ENCODE measurements around the gene PTPN7. TPM values are rescaled to one million over a fixed set of nuclear protein-coding genes. Genes with fewer than 3 reads are reported as not detected.

The PTPN7 gene
- total and polyA plus RNA-seq, 4 donors: 0.75 to 7.0 (median 1.7) TPM

DNA sequence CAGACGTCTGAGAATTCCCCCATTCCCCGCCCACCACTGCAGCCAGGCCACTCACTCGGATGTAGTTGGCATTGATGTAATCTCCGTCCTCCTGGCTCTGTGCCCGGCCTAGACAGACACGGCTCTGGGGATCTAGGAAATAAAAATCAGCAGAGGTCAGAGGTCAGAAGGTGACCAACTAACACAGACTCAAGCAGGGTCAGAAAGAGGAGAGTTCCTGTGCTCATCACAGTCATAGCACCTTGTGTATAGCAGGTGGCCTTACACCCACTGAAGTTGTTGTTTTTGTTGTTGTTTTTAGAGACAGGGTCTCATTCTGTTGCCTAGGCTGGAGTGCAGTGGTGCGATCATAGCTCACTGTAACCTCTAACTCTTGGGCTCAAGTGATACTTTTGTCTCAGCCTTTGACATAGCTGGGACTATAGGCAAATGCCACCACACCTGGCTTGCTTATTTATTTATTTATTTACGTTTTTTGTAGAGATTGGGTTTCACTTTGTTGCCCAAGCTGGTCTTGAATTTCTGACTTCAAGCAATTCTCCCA, 4.9 kb downstream of the PTPN7 start:
- Histone ChIP-seq H3K9ac (ENCODE audit: low read depth in 1 of 2, low read length in 2 of 2) (no peak overlapping the region), H3K4me1 (ENCODE audit: control insufficient read depth in 4 of 4, insufficient read depth in 4 of 4, low read length in 3 of 4) (peaks cover 0 to 7% (median under 1%) of the 10 kb centered on the region in 4 donors), H3K4me3 (ENCODE audit: low read depth in 1 of 3, low read length in 3 of 3) (no peak overlapping the region), H3K27ac (ENCODE audit: low read depth in 1 of 2, low read length in 2 of 2) (no peak overlapping the region), H3K27me3 (ENCODE audit: control insufficient read depth in 4 of 4, insufficient read depth in 4 of 4, low read length in 3 of 4) (no peaks in the 10 kb centered on the region), H3K36me3 (ENCODE audit: control insufficient read depth in 4 of 4, insufficient read depth in 3 of 4, low read depth in 1 of 4, low read length in 3 of 4) (no peaks in the 10 kb centered on the region), H3K9me3 (ENCODE audit: control insufficient read depth in 4 of 4, low read length in 3 of 4) (no peaks in the 10 kb centered on the region)
- TF ChIP-seq HNF4A (conservative IDR thresholded peaks at IDR 0.05): peak in 1 of 2 donors; percentile 16
- TF ChIP-seq, protein P1, sequence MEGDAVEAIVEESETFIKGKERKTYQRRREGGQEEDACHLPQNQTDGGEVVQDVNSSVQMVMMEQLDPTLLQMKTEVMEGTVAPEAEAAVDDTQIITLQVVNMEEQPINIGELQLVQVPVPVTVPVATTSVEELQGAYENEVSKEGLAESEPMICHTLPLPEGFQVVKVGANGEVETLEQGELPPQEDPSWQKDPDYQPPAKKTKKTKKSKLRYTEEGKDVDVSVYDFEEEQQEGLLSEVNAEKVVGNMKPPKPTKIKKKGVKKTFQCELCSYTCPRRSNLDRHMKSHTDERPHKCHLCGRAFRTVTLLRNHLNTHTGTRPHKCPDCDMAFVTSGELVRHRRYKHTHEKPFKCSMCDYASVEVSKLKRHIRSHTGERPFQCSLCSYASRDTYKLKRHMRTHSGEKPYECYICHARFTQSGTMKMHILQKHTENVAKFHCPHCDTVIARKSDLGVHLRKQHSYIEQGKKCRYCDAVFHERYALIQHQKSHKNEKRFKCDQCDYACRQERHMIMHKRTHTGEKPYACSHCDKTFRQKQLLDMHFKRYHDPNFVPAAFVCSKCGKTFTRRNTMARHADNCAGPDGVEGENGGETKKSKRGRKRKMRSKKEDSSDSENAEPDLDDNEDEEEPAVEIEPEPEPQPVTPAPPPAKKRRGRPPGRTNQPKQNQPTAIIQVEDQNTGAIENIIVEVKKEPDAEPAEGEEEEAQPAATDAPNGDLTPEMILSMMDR (IDR thresholded peaks at IDR 0.05; ENCODE audit: low read depth, low read length, missing input control): no peak
- no peak for TF ChIP-seq HNF4G (IDR thresholded peaks at IDR 0.05)
- TF ChIP-seq, protein P2, sequence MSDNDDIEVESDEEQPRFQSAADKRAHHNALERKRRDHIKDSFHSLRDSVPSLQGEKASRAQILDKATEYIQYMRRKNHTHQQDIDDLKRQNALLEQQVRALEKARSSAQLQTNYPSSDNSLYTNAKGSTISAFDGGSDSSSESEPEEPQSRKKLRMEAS (IDR thresholded peaks at IDR 0.05): no peak
- no peak for TF ChIP-seq FOXA1 (IDR thresholded peaks at IDR 0.05)
- TF ChIP-seq GABPA (IDR thresholded peaks at IDR 0.05 in 1 of 2, conservative IDR thresholded peaks at IDR 0.05 in 1 of 2): no peak
- no peak for TF ChIP-seq YY1 (IDR thresholded peaks at IDR 0.05)
- TF ChIP-seq TAF1 (conservative IDR thresholded peaks at IDR 0.05): no peak
- TF ChIP-seq RAD21 (IDR thresholded peaks at IDR 0.05): no peak
- TF ChIP-seq NR2F2 (IDR thresholded peaks at IDR 0.05): peak; percentile 77
- TF ChIP-seq FOXA2 (IDR thresholded peaks at IDR 0.05): no peak
- TF ChIP-seq SP1 (IDR thresholded peaks at IDR 0.05): no peak
- peak in 1 of 2 donors; percentile 20 for TF ChIP-seq RXRA (IDR thresholded peaks at IDR 0.05)
- TF ChIP-seq EGR1 (IDR thresholded peaks at IDR 0.05; ENCODE audit: low read depth in 2 of 2): no peak
- no peak for DNase-seq (ENCODE audit: low spot score)
- 33% methylated on average over 8 of the region's 8 CpGs for WGBS

DNA sequence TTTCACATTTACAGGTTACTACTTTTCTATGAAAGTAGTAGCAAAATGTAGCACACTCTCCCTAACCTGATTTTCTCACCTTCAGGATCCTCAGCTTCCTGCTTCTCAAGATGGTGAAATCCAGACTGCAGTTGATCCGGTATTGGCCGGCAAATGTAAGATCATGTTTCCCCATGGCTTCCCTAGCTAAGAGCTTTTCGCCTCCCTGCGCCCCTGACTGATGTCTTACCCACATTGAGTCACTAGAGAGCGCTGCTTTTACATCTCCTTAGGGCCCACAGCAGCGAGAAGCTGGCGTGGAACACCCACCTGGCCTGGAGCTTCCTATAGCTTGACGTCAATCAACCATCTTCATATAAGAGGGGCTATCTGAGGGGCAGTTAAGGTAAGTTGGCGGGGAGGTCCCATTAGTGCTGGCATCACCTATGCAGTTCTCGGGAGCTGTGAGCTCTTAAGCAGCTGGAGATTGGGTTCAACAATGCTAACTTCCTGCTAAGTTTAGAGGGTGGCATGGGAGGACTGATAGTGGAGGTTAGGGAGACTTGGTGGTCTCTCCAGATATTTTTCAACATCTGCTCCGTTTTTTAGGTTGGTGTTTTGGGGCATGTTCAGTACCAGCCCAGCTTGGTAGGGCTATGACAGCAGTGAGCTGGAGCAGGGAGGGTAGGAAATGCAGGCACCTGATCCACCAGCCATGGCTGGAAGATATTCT, 5.5 kb downstream of the PTPN7 start:
- H3K9ac ChIP-seq (ENCODE audit: low read depth in 1 of 2, low read length in 2 of 2): no peak overlapping the region
- H3K27ac ChIP-seq (ENCODE audit: low read depth in 1 of 2, low read length in 2 of 2): no peak overlapping the region
- TF ChIP-seq, protein P2 (IDR thresholded peaks at IDR 0.05): no peak
- TF ChIP-seq NR2F2 (IDR thresholded peaks at IDR 0.05) (no peak), RAD21 (IDR thresholded peaks at IDR 0.05) (peak in 1 of 2 donors; percentile 57), HNF4A (conservative IDR thresholded peaks at IDR 0.05) (no peak)
- TF ChIP-seq, protein P1 (IDR thresholded peaks at IDR 0.05; ENCODE audit: low read depth, low read length, missing input control): peak; percentile 29
- H3K4me3 ChIP-seq (ENCODE audit: low read depth in 1 of 3, low read length in 3 of 3): no peak overlapping the region
- H3K27me3 ChIP-seq (ENCODE audit: control insufficient read depth in 4 of 4, insufficient read depth in 4 of 4, low read length in 3 of 4): no peaks in the 10 kb centered on the region
- no peaks in the 10 kb centered on the region for H3K36me3 ChIP-seq (ENCODE audit: control insufficient read depth in 4 of 4, insufficient read depth in 3 of 4, low read depth in 1 of 4, low read length in 3 of 4)
- WGBS: 55% methylated on average over 11 of the region's 11 CpGs
- no peak for DNase-seq (ENCODE audit: low spot score)
- H3K9me3 ChIP-seq (ENCODE audit: control insufficient read depth in 4 of 4, low read length in 3 of 4): no peaks in the 10 kb centered on the region
- peaks cover 0 to 7% (median under 1%) of the 10 kb centered on the region in 4 donors for H3K4me1 ChIP-seq (ENCODE audit: control insufficient read depth in 4 of 4, insufficient read depth in 4 of 4, low read length in 3 of 4)

Measured in liver (tissue), 9 donors.